HG02571 (cell line): ENCODE measurements around the gene VPS18.

ENCODE experiments used
- ATAC-seq: cut with Tn5 transposase; IDR thresholded peaks from one replicate; pipeline ENCODE4 v1.9.1; 2021; ENCODE audit warnings: mild to moderate bottlenecking, moderate library complexity; ENCODE audit not compliant: unreplicated experiment

VPS18 gene

DNA sequence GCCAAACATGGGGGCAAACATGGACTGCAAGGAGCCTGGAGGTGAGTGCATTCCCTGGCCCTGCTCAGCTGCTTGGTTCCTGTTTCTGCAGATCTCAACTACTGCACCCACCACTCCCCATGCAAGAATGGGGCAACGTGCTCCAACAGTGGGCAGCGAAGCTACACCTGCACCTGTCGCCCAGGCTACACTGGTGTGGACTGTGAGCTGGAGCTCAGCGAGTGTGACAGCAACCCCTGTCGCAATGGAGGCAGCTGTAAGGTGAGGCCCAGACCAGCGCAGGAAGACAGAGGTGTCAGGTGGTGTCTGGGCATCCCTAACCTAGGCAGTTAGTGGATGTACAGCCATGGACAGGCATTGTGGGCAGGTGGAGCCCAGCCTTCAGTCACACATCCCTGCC is 40.2 kb downstream of the VPS18 start:
- ATAC-seq = no peak

DNA sequence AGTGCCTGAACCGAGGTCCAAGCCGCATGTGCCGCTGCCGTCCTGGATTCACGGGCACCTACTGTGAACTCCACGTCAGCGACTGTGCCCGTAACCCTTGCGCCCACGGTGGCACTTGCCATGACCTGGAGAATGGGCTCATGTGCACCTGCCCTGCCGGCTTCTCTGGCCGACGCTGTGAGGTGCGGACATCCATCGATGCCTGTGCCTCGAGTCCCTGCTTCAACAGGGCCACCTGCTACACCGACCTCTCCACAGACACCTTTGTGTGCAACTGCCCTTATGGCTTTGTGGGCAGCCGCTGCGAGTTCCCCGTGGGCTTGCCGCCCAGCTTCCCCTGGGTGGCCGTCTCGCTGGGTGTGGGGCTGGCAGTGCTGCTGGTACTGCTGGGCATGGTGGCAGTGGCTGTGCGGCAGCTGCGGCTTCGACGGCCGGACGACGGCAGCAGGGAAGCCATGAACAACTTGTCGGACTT is 42.0 kb downstream of the VPS18 start:
- ATAC-seq = no peak

DNA sequence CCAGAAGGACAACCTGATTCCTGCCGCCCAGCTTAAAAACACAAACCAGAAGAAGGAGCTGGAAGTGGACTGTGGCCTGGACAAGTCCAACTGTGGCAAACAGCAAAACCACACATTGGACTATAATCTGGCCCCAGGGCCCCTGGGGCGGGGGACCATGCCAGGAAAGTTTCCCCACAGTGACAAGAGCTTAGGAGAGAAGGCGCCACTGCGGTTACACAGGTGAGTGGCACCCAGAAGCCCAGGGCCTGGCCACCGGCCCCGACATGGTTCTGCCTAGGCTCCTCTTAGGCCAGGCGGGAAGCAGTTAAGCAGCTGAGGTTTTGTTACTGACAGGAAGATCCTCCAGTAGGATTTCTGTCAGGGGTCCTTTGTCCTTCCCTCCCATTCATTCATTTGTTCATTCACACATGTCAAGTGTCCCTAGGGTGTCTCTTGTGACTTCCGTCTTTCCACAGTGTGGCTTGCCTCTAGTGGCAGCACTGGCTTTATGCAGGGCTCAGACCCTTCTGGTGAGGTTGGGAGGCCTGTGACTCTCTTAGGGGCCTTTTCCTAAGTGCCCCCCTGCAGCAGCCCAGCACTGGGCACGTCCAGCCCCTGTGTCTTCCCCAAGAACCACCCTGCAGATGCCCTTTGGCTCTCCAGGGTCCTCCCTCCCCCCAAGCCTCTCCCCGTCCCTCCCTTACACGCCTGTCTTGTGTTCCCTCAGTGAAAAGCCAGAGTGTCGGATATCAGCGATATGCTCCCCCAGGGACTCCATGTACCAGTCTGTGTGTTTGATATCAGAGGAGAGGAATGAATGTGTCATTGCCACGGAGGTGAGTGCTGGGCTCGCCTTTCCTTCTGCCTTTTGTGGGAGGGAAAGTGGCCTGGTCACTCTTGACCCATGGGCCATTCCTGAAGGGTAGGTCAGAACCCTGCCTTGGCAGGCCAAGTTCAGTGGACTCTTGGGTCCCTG is 42.7 kb downstream of the VPS18 start:
- no peak for ATAC-seq

DNA sequence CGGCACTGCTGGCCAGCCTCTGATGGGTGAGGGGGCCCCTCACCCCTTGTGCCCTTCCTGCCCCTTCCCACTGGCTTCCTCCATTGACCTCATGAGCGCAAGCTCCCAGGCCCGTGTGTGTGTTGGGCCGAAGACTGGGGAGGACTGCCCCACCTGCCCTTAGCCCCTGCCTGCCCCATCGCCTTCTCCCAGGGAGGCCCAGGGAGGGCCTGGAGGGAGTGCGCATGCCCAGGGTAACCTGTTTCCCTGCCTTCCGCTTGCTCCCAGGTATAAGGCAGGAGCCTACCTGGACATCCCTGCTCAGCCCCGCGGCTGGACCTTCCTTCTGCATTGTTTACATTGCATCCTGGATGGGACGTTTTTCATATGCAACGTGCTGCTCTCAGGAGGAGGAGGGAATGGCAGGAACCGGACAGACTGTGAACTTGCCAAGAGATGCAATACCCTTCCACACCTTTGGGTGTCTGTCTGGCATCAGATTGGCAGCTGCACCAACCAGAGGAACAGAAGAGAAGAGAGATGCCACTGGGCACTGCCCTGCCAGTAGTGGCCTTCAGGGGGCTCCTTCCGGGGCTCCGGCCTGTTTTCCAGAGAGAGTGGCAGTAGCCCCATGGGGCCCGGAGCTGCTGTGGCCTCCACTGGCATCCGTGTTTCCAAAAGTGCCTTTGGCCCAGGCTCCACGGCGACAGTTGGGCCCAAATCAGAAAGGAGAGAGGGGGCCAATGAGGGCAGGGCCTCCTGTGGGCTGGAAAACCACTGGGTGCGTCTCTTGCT is 43.7 kb downstream of the VPS18 start:
- no peak for ATAC-seq

DNA sequence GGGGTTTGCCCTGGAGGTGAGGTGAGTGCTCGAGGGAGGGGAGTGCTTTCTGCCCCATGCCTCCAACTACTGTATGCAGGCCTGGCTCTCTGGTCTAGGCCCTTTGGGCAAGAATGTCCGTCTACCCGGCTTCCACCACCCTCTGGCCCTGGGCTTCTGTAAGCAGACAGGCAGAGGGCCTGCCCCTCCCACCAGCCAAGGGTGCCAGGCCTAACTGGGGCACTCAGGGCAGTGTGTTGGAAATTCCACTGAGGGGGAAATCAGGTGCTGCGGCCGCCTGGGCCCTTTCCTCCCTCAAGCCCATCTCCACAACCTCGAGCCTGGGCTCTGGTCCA is 44.3 kb downstream of the VPS18 start:
- no peak for ATAC-seq

DNA sequence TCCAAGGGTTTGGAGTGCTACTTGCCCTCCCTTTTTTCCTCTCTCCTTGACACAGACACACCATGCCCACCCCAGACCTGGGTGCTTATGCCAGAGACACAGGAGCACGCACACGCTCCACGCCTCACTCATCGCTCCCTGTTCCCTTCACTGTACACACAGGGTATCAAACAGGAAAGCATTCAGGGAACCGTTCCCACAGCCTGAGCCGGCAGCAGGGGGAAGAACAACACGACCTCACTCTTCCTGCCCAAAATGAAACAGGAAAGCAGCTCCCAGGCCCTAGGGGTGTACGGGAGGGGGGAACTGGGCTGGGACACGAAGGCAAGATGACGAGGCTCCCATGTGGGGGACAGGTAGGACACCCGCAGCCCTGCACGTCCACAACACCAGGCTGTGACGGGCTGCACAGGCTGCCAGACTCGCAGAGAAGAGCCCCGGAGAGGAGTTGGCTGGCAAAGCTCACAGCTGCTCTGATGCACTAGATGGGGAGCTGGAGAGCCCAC is 46.1 kb downstream of the VPS18 start:
- no peak for ATAC-seq

DNA sequence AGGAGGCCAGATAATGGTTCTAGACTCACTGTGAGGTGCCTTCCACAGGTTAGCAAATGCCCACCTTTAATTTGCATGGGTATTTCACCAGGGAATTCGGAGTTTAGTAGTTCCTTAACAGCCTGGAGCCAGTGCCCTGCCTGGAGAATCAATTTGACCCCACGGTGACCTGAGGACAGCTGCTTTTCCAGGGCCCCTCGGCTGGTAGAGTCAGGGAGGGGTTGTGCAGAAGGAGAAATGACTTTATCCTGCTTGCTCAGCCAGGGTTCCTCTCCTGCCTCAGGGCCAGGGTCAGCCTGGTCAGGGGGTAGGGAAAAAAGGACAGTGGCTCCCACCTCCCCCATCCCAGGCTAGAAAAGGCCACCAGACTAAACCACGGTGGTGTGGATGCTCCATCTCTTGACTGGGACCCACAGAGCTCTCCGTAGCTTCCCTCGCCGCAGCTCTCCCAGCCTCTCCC is 46.8 kb downstream of the VPS18 start:
- ATAC-seq = no peak

DNA sequence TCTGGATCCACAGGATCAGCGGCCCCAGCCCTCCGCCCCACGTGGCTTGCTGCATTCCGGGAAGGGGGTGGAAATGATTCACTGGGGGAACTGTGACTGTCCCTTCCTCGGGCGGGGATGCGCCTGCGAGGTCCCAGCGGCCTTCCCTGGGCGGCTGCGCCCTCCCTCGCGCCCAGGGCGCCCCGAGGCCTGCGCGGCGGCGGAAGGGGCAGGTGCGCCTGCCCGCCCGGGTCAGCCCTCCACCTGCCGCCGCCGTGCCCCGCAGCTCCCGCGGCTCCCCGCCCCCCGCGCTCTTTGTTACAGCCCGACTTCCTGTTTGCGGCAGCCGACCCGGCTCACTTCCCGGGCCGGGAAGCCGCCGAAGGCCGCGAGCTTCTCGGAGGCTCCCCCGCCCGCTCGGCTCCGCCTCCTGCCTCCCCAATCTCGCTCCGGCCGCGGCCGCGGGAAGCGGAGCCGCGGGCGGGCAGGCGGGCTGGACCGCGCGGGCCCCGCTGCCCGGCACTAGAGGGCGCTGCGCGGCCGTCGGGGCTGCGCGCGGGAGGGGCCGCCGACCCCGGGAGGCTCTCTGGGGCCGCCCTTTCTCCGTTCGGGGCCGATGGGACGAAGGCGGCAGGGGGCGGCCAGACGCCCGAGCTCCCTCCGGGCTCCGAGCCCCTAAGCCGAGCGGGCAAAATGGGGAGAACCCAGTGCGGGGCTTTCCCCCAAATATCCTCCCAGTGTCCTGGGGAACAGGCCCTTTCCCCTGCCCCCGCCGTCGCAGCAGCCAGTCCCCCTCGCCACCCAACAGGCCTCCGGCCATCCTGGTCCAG is 47.5 kb downstream of the VPS18 start:
- no peak for ATAC-seq

DNA sequence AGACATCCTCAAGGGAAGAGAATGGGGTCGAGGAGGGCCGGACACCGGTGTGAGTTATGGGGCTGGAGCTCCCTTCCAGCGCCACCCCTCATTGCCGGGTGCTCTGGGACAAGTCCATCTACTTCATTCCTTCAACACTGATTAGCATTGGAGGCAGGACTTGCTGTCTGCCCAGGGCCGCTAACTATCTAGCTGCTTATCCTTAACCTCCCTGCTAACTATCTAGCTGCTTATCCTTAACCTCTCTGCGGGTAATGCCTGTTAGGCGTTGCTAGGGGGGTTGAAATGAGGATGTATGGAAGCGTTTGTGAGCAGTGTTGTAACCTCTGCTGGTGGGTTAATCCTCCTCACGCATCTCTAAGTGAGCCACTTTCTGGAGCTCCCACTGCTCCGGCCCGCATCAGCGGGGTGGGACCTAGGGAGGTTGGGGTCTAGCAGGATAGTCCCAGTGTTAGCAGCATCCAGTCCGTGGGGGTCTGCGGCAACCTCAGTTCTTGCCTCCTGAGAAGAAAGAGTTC is 48.1 kb downstream of the VPS18 start:
- no peak for ATAC-seq

DNA sequence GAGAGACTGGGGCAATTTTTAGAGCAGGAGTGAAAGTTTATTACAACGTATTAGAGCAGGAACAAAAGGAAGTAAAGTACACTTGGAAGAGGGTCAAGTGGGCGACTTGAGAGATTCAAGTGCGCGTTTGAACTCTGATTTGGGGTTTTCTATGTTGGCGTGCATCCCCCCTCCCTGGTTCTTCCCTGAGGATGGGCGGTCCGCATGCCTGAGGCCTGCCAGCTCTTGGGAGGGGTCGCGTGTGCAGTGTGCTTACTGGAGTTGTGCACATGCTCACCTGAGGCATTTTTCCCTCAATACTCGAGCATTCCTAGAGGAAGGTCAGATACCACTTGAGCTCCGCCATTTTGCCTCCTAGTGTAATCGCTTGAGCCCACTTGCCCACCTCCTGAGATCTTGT is 48.6 kb downstream of the VPS18 start:
- no peak for ATAC-seq

DNA sequence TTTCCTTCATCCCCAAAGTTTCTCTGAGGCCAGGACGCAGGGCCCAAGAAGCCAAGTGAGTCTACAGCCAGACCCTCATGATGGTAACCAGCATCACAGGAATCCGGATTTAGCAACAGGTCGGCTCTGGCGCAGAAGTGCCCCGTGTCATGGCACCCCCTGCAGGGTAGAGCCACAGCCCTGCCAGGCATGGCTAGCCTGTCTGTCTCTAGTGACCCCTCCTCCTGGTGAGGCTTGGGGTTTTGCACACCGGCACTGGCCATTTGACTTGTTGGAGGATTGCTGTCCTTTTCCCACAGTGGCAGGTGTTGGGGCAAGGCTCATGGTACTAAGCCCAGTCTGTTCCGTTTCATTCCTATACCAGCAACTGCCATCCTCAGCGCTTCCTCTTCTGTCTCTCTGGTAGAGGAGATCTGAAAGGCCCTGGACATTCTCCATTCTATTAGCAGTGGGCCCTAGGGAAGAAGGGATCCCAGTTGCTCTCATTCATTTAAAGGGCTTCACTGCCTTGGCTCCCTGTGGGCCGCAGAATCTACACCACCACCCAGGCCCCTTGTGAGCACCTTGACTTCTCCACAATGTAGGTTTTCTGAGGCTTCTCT is 49.6 kb downstream of the VPS18 start:
- ATAC-seq = no peak

DNA sequence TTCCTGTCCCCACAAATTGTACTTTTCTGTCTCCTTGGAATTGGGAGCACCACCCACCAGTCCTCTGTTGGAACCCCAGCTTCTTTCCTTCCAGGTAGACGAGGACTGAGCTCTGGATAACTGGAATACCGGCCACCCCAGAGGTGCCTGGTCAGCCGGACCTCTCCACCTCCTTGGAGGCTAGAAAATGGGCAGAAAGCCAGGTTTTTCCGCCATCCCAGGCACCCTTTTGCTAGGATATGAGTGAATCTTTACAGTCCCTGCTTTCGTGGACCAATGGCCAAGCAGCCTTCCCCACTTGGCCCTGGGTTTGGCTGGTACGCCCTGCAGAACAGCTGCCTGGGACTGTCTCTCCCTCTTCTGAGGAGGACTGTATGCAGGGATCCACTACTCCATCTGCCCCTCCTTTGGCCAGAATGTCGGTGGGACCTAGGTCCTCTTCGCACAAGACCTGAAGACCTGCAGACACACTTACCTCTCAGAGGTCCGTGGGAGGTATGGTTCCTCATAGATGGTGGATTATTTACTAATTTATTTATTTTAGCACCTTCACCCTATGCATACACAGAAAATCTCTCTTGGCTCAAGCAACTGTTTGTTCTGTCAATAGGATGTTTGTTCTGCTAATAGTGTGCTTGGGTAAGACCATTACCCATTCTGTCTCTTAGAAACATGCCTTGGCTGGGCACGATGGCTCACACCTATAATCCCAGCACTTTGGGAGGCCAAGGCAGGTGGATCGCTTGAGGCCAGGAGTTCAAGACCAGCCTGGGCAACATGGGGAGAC is 50.5 kb downstream of the VPS18 start:
- no peak for ATAC-seq

DNA sequence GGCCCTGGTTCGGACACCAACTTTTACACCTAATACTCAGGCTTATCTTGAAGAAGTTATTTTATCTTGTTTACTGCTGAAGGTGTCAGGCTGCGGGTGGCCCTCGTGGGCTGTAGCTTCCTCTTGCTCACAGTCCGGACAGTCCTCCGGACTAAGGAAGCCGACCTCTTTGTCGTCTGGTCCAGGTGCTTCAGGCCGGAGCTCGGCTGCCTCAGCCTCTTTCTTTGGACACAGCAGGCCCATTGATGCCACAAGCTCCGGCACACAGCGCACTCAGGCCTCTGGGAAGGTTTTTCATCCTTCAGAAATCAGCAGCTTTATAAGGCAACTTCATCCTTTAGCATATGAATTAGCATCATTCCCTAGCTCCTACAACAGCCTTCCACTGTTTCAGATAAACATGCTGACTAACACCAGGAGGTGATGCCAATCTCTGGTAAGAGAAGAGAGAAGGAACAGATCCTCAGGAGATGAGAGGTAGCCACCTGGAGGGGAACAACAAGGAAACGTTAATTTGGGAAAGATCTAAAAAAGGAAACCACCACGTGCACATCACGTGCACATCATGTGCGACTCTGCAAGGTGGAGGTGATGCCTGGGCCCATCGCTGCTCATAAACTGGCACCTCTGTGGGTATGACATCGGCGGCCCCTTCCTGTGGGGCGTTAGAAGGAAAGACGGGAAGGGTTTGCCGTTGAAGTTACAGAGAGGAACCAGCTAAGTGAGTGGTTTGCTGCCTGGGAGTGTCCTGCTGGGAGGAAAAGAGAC is 54.6 kb downstream of the VPS18 start:
- no peak for ATAC-seq

DNA sequence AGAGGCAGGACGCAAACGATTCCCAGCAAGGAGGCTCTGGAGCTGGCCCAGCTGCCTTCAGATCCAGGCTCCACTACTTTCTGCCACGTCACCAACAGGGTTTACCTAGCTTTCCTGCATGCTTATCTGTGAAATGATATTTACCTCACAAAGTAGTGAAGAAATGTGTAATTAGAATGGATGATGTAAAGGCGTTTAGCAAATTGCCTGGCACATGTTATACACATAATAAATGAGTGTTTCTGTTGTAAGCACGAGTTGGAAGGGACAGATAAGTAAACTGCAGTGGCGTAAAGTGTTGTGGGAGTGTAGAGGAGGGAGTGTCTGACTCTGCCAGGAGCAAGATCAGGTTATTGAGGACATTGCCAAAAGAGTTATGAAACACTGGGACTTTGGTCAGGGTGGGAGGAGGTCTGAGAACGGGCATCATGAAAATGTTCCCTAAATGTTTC is 55.5 kb downstream of the VPS18 start:
- ATAC-seq = no peak

DNA sequence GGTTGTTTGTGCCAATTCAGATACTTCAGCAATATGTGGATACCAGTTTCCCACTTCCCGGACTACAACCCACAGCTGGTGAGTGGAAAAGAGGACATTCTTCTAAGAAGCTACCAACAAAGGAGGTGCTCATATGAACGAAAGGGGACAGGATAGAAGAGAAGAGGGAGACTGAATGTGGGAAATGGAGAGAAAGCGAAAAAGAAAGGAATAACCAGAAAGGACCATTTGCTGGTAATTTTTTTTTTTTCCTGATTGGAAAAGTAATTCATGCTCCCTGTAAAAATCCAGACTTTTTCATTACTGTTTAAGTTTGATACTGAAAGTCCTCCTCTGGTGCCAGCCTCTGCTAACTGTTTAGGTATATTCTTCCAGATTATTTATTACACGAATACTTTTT is 57.5 kb downstream of the VPS18 start:
- no peak for ATAC-seq

DNA sequence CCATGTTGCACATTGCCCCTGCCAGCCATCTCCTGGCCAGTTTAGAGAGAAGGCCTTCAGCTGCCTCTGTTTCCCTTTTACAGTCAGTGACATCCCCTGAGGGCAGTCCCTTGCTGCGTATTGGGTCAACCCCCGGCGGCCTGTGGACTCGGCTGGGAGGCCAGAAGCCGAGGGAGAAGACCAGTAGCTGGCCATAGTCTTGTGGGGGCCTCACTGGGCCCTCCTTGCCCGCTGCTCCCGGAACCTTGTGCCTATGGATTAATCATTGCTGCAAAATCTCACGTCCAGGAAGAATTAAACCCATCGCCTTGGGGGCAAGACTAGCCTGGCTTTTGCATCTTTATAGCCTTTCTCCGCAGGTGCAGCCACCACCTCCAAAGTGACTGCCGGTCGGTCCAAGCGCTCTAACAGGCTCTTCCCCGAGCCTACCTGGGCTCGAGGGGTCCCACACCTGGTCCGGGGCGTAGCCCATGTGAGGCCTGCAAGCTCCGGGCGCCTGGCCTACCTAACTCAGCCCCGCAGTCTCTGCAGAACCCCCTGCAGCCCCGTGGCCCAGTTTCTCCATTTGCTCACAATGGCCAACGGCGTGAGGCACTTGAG is 58.2 kb downstream of the VPS18 start:
- ATAC-seq = no peak

DNA sequence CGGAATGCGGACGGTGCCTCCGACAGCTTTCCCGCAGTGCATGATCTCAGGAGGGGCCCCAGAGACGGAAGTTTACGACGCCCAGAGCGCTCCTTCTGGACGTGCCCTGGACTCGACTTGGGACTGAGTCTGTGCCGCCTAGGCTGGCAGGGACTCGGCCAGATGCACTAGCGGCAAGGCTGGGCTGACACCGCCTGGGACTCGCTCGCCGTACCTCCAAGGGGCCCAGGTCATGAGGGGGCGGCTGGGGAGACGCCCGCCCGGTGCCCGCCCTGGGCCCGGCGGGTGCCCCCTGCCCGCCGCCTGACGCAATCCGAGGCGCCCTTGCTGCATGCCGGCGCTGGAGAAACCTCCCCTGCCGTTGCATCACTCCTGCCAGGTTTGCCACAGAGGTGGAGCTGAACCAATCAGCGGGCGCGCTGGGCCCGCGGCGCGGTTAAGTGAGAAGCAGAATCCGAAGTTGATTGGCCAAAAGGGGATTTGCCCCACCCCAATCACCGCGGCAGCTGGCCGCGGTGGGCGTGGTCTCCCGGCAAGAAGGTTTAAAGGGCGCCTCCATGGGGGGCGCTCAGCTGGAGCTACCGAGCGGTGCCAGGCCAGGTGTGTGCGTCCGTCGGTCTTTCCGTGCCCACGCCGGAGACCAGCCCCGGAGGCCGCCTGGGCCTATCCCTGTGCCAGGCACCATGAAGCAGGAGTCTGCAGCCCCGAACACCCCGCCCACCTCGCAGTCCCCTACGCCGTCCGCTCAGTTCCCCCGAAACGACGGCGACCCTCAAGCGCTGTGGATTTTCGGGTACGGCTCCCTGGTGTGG is 58.9 kb downstream of the VPS18 start, which contains the start of gene CHAC1:
Gene CHAC1, plus strand, starts transcription at position 571 of the 812 bp plus-strand sequence. Its CDS starts 113 bp downstream, at position 684.
- peak; percentile 82 for ATAC-seq
